Mesothelial cell of epicardium (in vitro differentiated cells): ENCODE results near the gene RAB28. TPM values are rescaled to one million over a fixed set of nuclear protein-coding genes. Genes with fewer than 3 reads are reported as not detected.

Experiments used
- DNase-seq, 2 experiments: peaks; one replicate each; pipeline ENCODE4 v3.0.0; 2021; ENCODE audit warnings: low spot score in 2 of 2; ENCODE audit not compliant: unreplicated experiment in 2 of 2
- H3K27ac Mint-ChIP-seq: 2 replicates; pipeline ENCODE4 v1.8.0; 2021; ENCODE audit warnings: mixed read lengths
- H3K27me3 Mint-ChIP-seq: 2 replicates; pipeline ENCODE4 v1.8.0; 2021; ENCODE audit warnings: low read depth, mixed read lengths
- H3K36me3 Mint-ChIP-seq: 2 replicates; pipeline ENCODE4 v1.8.0; 2021; ENCODE audit warnings: mixed read lengths
- H3K4me1 Mint-ChIP-seq: 2 replicates; pipeline ENCODE4 v1.8.0; 2021; ENCODE audit warnings: mixed read lengths
- H3K4me3 Mint-ChIP-seq: 2 replicates; pipeline ENCODE4 v1.8.0; 2021; ENCODE audit warnings: mild to moderate bottlenecking, moderate library complexity, mixed read lengths
- H3K9me3 Mint-ChIP-seq: 2 replicates; pipeline ENCODE4 v1.8.0; 2021; ENCODE audit warnings: mixed read lengths
- CTCF ChIP-seq: fragments of 200-600 bp; sonication (generic); IDR thresholded peaks from one replicate; pipeline ENCODE4 v1.5.0; 2021; ENCODE audit warnings: antibody characterized with exemption; ENCODE audit not compliant: unreplicated experiment
- total RNA-seq: library from RNA; stranded (reverse); gene quantifications from 3 replicates; pipeline ENCODE4 v1.2.1, GENCODE V29; 2021

Gene RAB28
- total RNA-seq, 1 donor from 2014 or later, result 18.4 TPM

DNA sequence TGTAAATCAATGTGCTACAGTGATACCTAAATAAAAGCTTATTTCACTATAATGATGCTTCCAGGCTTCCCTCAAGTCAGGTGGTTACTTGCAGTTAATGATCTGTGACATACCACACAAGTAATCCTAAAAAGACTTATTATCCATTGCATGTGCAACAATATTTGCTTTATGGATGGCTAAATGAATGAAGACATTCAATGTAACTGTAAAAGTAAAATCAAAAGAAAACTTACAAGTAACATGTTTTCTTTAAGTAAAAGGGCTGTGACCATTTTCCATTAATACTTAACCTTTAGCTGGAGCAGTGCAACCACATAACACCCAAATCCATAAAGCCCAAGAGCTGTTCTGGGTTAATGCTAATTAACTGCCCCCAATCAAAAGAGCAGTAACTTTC is 42.6 kb downstream of the RAB28 start:
- Mint-ChIP-seq H3K9me3 (peaks cover 36% of the 10 kb centered on the region), H3K4me3 (no peak overlapping the region), H3K27ac (no peak overlapping the region), H3K4me1 (peaks cover 4% of the 10 kb centered on the region), H3K27me3 (no peaks in the 10 kb centered on the region), H3K36me3 (peaks cover 35% of the 10 kb centered on the region)
- no peak for DNase-seq
- no peak for TF ChIP-seq CTCF

- no peak overlapping the region for H3K4me3 Mint-ChIP-seq
Observed at GRCh38 chr4:13436962-13437361, 47.2 kb downstream of the RAB28 start.

GRCh38 chr4:13432453-13432852 is 51.7 kb downstream of the RAB28 start:
- Mint-ChIP-seq H3K9me3 (peaks cover 33% of the 10 kb centered on the region), H3K27me3 (no peaks in the 10 kb centered on the region), H3K27ac (peak overlapping the region; percentile 40), H3K36me3 (peaks cover 33% of the 10 kb centered on the region), H3K4me3 (no peak overlapping the region), H3K4me1 (peaks cover 16% of the 10 kb centered on the region)
- no peak for TF ChIP-seq CTCF
- DNase-seq, result no peak

More at GRCh38 chr4:13436962-13437361, 47.2 kb downstream of the RAB28 start:
- DNase-seq, result no peak
- Mint-ChIP-seq H3K27ac (no peak overlapping the region), H3K4me1 (peaks cover 12% of the 10 kb centered on the region), H3K36me3 (peaks cover 43% of the 10 kb centered on the region), H3K27me3 (no peaks in the 10 kb centered on the region), H3K9me3 (peaks cover 49% of the 10 kb centered on the region)
- no peak for TF ChIP-seq CTCF

DNA sequence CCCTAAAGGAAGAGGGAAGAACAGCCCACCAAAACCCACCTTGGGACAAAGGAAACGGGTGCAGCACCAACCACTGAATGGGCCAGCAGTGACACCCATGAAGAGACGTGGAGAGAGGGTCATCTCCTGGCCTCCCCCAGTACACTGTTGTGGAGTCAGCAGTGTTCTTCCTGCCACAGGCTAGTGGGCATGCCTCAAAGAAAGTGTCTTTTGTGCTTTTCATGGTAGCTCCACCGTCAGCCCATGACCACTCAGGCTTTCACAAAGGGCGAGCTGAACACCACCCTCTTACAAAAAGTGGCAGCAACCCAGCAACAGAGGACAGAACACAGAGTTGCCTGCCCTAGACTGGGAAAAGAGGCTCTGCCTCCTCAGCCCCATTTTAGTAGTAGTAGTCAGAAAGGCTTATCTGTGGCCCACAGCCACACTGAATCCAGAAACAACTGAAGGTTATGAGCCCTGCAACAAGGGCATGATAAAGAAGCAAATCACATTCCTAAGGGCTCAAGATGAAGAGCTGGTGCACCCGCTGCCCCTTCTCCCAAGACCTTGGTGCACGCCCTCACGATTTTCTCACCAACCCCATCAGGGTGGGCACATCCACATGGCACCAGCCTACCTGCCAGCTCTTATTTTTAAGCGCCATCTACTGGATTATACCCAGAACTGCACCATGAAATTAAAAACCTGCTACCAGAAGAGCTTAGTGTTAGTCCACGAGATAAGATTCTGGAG is 53.1 kb downstream of the RAB28 start:
- DNase-seq, result no peak
- H3K27me3 Mint-ChIP-seq, result no peaks in the 10 kb centered on the region
- no peak overlapping the region for H3K27ac Mint-ChIP-seq
- peaks cover 19% of the 10 kb centered on the region for H3K9me3 Mint-ChIP-seq
- peak; percentile 49 for TF ChIP-seq CTCF
- peaks cover 22% of the 10 kb centered on the region for H3K36me3 Mint-ChIP-seq
- no peak overlapping the region for H3K4me3 Mint-ChIP-seq
- H3K4me1 Mint-ChIP-seq, result peaks cover 19% of the 10 kb centered on the region

DNA sequence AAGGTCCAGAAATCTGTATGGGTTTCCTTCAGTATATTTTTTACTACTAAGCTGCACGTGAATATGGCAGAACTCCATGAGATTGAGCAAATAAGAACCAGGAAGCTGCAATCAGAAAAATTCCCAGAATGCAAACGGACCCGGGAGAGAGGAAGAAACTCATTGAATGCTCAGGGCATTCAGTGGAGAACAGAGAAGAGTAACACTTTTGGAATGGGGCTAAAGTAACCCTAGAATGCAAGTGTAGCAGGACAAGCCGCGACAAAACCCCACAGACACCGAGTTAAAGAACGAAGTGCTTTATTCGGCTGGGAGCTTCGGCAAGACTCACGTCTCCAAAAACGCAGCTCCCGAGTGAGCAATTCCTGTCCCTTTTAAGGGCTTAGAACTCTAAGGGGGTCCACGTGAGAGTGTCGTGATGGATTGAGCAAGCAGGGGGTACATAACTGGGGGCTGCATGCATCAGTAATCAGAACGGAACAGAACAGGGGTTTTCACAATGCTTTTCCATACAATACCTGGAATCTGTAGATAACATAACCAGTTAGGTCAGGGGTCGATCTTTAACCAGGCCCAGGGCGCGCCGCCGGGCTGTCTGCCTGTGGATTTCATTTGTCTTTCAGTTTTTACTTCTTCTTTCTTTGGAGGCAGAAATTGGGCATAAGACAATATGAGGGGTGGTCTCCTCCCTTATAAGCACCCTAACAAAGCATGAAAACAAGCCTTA is 56.4 kb downstream of the RAB28 start:
- peaks cover 13% of the 10 kb centered on the region for H3K4me1 Mint-ChIP-seq
- no peaks in the 10 kb centered on the region for H3K27me3 Mint-ChIP-seq
- H3K27ac Mint-ChIP-seq, result peak overlapping the region; percentile 37
- no peak overlapping the region for H3K4me3 Mint-ChIP-seq
- H3K9me3 Mint-ChIP-seq, result peaks cover 17% of the 10 kb centered on the region
- DNase-seq, result no peak
- no peak for TF ChIP-seq CTCF
- H3K36me3 Mint-ChIP-seq, result peaks cover 28% of the 10 kb centered on the region
